Mesothelial cell of epicardium (in vitro differentiated cells): Measurements from ENCODE around the gene WASHC2A. TPM values are rescaled to one million over a fixed set of nuclear protein-coding genes. Genes with fewer than 3 reads are reported as not detected.
"Not testable (repeated sequence)": the region's sequence is repeated elsewhere in the genome, so short reads cannot be mapped to it uniquely, and the experiment has no call there.

ENCODE experiments used
- DNase-seq, 2 experiments: peaks; one replicate each; pipeline ENCODE4 v3.0.0; 2021; ENCODE audit warnings: low spot score in 2 of 2; ENCODE audit not compliant: unreplicated experiment in 2 of 2
- H3K27ac Mint-ChIP-seq: 2 replicates; pipeline ENCODE4 v1.8.0; 2021; ENCODE audit warnings: mixed read lengths
- H3K27me3 Mint-ChIP-seq: 2 replicates; pipeline ENCODE4 v1.8.0; 2021; ENCODE audit warnings: low read depth, mixed read lengths
- H3K36me3 Mint-ChIP-seq: 2 replicates; pipeline ENCODE4 v1.8.0; 2021; ENCODE audit warnings: mixed read lengths
- H3K4me1 Mint-ChIP-seq: 2 replicates; pipeline ENCODE4 v1.8.0; 2021; ENCODE audit warnings: mixed read lengths
- H3K4me3 Mint-ChIP-seq: 2 replicates; pipeline ENCODE4 v1.8.0; 2021; ENCODE audit warnings: mild to moderate bottlenecking, moderate library complexity, mixed read lengths
- H3K9me3 Mint-ChIP-seq: 2 replicates; pipeline ENCODE4 v1.8.0; 2021; ENCODE audit warnings: mixed read lengths
- CTCF ChIP-seq: fragments of 200-600 bp; sonication (generic); IDR thresholded peaks from one replicate; pipeline ENCODE4 v1.5.0; 2021; ENCODE audit warnings: antibody characterized with exemption; ENCODE audit not compliant: unreplicated experiment
- total RNA-seq: library from RNA; stranded (reverse); gene quantifications from 3 replicates; pipeline ENCODE4 v1.2.1, GENCODE V29; 2021

WASHC2A gene
- total RNA-seq, 1 donor from 2014 or later, result 35.4 TPM

GRCh38 chr10:50058727-50059126, 9.0 kb upstream of the WASHC2A start:
- not testable (repeated sequence) for H3K27ac Mint-ChIP-seq, H3K36me3 Mint-ChIP-seq, H3K4me1 Mint-ChIP-seq, H3K4me3 Mint-ChIP-seq, DNase-seq, H3K9me3 Mint-ChIP-seq
- H3K27me3 Mint-ChIP-seq, result peaks cover 55% of the 10 kb centered on the region

- H3K27ac Mint-ChIP-seq, H3K9me3 Mint-ChIP-seq, DNase-seq, H3K36me3 Mint-ChIP-seq, H3K4me3 Mint-ChIP-seq, H3K4me1 Mint-ChIP-seq: not testable (repeated sequence)
- peaks cover 54% of the 10 kb centered on the region for H3K27me3 Mint-ChIP-seq
Measured at GRCh38 chr10:50059946-50060345, 7.8 kb upstream of the WASHC2A start.

- H3K27me3 Mint-ChIP-seq, result peaks cover 45% of the 10 kb centered on the region
- H3K4me1 Mint-ChIP-seq, DNase-seq, H3K9me3 Mint-ChIP-seq, H3K27ac Mint-ChIP-seq, H3K36me3 Mint-ChIP-seq, H3K4me3 Mint-ChIP-seq: not testable (repeated sequence)
Measured at GRCh38 chr10:50061548-50061947, 6.2 kb upstream of the WASHC2A start.

- Mint-ChIP-seq H3K4me1 (peaks cover 6% of the 10 kb centered on the region), H3K27ac (no peak overlapping the region), H3K27me3 (peaks cover 37% of the 10 kb centered on the region), H3K36me3 (no peaks in the 10 kb centered on the region), H3K4me3 (no peak overlapping the region), H3K9me3 (no peaks in the 10 kb centered on the region)
- DNase-seq, result no peak
- TF ChIP-seq CTCF, result no peak
Measured at GRCh38 chr10:50063100-50063499, 4.7 kb upstream of the WASHC2A start.

GRCh38 chr10:50068352-50068659, 552 bp downstream of the WASHC2A start:
- H3K27ac Mint-ChIP-seq, H3K9me3 Mint-ChIP-seq, H3K36me3 Mint-ChIP-seq, H3K27me3 Mint-ChIP-seq, DNase-seq, H3K4me1 Mint-ChIP-seq: not testable (repeated sequence)
- H3K4me3 Mint-ChIP-seq, result peak overlapping the region; percentile 76

- not testable (repeated sequence) for H3K9me3 Mint-ChIP-seq, H3K27ac Mint-ChIP-seq, H3K36me3 Mint-ChIP-seq, DNase-seq, H3K4me3 Mint-ChIP-seq, H3K27me3 Mint-ChIP-seq, H3K4me1 Mint-ChIP-seq
Measured at GRCh38 chr10:50075139-50075538, 7.4 kb downstream of the WASHC2A start.

GRCh38 chr10:50075544-50075943, 7.8 kb downstream of the WASHC2A start:
- H3K9me3 Mint-ChIP-seq, H3K27ac Mint-ChIP-seq, DNase-seq, H3K4me3 Mint-ChIP-seq, H3K4me1 Mint-ChIP-seq, H3K36me3 Mint-ChIP-seq, H3K27me3 Mint-ChIP-seq: not testable (repeated sequence)

GRCh38 chr10:50091304-50091703, 23.6 kb downstream of the WASHC2A start:
- not testable (repeated sequence) for H3K36me3 Mint-ChIP-seq, H3K9me3 Mint-ChIP-seq, H3K4me1 Mint-ChIP-seq, DNase-seq, H3K27ac Mint-ChIP-seq, H3K27me3 Mint-ChIP-seq, H3K4me3 Mint-ChIP-seq

GRCh38 chr10:50092928-50093327, 25.2 kb downstream of the WASHC2A start:
- H3K4me1 Mint-ChIP-seq, DNase-seq, H3K36me3 Mint-ChIP-seq, H3K27me3 Mint-ChIP-seq, H3K9me3 Mint-ChIP-seq, H3K27ac Mint-ChIP-seq, H3K4me3 Mint-ChIP-seq: not testable (repeated sequence)

- H3K9me3 Mint-ChIP-seq, H3K4me1 Mint-ChIP-seq, H3K27me3 Mint-ChIP-seq, DNase-seq, H3K4me3 Mint-ChIP-seq, H3K36me3 Mint-ChIP-seq, H3K27ac Mint-ChIP-seq: not testable (repeated sequence)
Measured at GRCh38 chr10:50094630-50095029, 26.9 kb downstream of the WASHC2A start.

GRCh38 chr10:50095402-50095801, 27.6 kb downstream of the WASHC2A start:
- not testable (repeated sequence) for H3K27ac Mint-ChIP-seq, H3K4me3 Mint-ChIP-seq, H3K4me1 Mint-ChIP-seq, H3K36me3 Mint-ChIP-seq, DNase-seq, H3K9me3 Mint-ChIP-seq, H3K27me3 Mint-ChIP-seq

- H3K36me3 Mint-ChIP-seq, H3K4me3 Mint-ChIP-seq, H3K27ac Mint-ChIP-seq, H3K27me3 Mint-ChIP-seq, DNase-seq, H3K9me3 Mint-ChIP-seq, H3K4me1 Mint-ChIP-seq: not testable (repeated sequence)
Measured at GRCh38 chr10:50096722-50097121, 29.0 kb downstream of the WASHC2A start.

GRCh38 chr10:50098645-50099044, 30.9 kb downstream of the WASHC2A start:
- not testable (repeated sequence) for H3K9me3 Mint-ChIP-seq, H3K27me3 Mint-ChIP-seq, H3K27ac Mint-ChIP-seq

GRCh38 chr10:50101139-50101582, 33.4 kb downstream of the WASHC2A start:
- H3K27me3 Mint-ChIP-seq, H3K4me3 Mint-ChIP-seq, H3K9me3 Mint-ChIP-seq, H3K27ac Mint-ChIP-seq, H3K36me3 Mint-ChIP-seq, DNase-seq, H3K4me1 Mint-ChIP-seq: not testable (repeated sequence)

More at GRCh38 chr10:50098645-50099044, 30.9 kb downstream of the WASHC2A start:
- not testable (repeated sequence) for H3K4me1 Mint-ChIP-seq, DNase-seq, H3K4me3 Mint-ChIP-seq, H3K36me3 Mint-ChIP-seq
